GM18526 (cell line): ENCODE results near the gene GPR3.

Source experiments
- POLR2A ChIP-seq: IDR thresholded peaks from 3 replicates; pipeline ENCODE4 v1.6.1; 2011; ENCODE audit not compliant: insufficient read length; ENCODE audit errors: extremely low read depth

GPR3 gene

GRCh38 chr1:27366113-27366410 is 26.4 kb upstream of the GPR3 start:
- TF ChIP-seq POLR2A = no peak

- TF ChIP-seq POLR2A = no peak
These were observed 25.8 kb upstream of the GPR3 start, which contains the start of gene MAP3K6 for GRCh38 chr1:27366411-27367159. Gene MAP3K6 (minus strand): TSS chr1:27366961. CDS start chr1:27366597, 364 bp downstream.

- TF ChIP-seq POLR2A = no peak
These were observed 25.2 kb upstream of the GPR3 start for GRCh38 chr1:27367160-27367650.

GRCh38 chr1:27368869-27369582 is 23.4 kb upstream of the GPR3 start:
- no peak for TF ChIP-seq POLR2A

GRCh38 chr1:27372022-27372807 is 20.2 kb upstream of the GPR3 start:
- TF ChIP-seq POLR2A = no peak

GRCh38 chr1:27372808-27373690 is 19.4 kb upstream of the GPR3 start:
- no peak for TF ChIP-seq POLR2A

- no peak for TF ChIP-seq POLR2A
These were observed 17.9 kb upstream of the GPR3 start, which contains the start of gene FCN3 for GRCh38 chr1:27374362-27375086. Gene FCN3 (minus strand): TSS chr1:27374824. CDS start chr1:27374818, 6 bp downstream.

- TF ChIP-seq POLR2A = no peak
These were observed 14.5 kb upstream of the GPR3 start for GRCh38 chr1:27377760-27378495.

- no peak for TF ChIP-seq POLR2A
These were observed 12.8 kb upstream of the GPR3 start for GRCh38 chr1:27379564-27380122.

- no peak for TF ChIP-seq POLR2A
These were observed 12.2 kb upstream of the GPR3 start for GRCh38 chr1:27380224-27380623.

GRCh38 chr1:27380766-27381733 is 11.4 kb upstream of the GPR3 start:
- TF ChIP-seq POLR2A = no peak
